ENCODE data around the gene SERPINB6.
A peak's percentile ranks its signal among the peaks of the same experiment; 100 is the strongest.
"Not testable (repeated sequence)": the region's sequence is repeated elsewhere in the genome, so short reads cannot be mapped to it uniquely, and the experiment has no call there.

The SERPINB6 gene

GRCh38 chr6:2953098-2953497, 18.3 kb downstream of the SERPINB6 start:
- no peak for DNase-seq

GRCh38 chr6:2952557-2953095, 18.7 kb downstream of the SERPINB6 start:
- peak; percentile 84 for DNase-seq

- no peak for DNase-seq
Observed at GRCh38 chr6:2951728-2952127, 19.6 kb downstream of the SERPINB6 start.

GRCh38 chr6:2950713-2951112, 20.7 kb downstream of the SERPINB6 start:
- no peak for DNase-seq

GRCh38 chr6:2949536-2950083, 21.8 kb downstream of the SERPINB6 start:
- no peak for DNase-seq

- no peak for DNase-seq
Observed at GRCh38 chr6:2949121-2949520, 22.2 kb downstream of the SERPINB6 start.

- no peak for DNase-seq
Observed at GRCh38 chr6:2948228-2949025, 22.9 kb downstream of the SERPINB6 start.

- no peak for DNase-seq
Observed at GRCh38 chr6:2947445-2947844, 23.9 kb downstream of the SERPINB6 start.

GRCh38 chr6:2945153-2945452, 26.3 kb downstream of the SERPINB6 start:
- no peak for DNase-seq

GRCh38 chr6:2944405-2945152, 26.8 kb downstream of the SERPINB6 start:
- DNase-seq: no peak

GRCh38 chr6:2943564-2943955, 27.8 kb downstream of the SERPINB6 start:
- no peak for DNase-seq

- DNase-seq: no peak
Observed at GRCh38 chr6:2942914-2943563, 28.3 kb downstream of the SERPINB6 start.

- DNase-seq: not testable (repeated sequence)
Observed at GRCh38 chr6:2942116-2942515, 29.3 kb downstream of the SERPINB6 start.

GRCh38 chr6:2940851-2941250, 30.5 kb downstream of the SERPINB6 start:
- DNase-seq: no peak

GRCh38 chr6:2940010-2940850, 31.1 kb downstream of the SERPINB6 start:
- no peak for DNase-seq

- no peak for DNase-seq
Observed at GRCh38 chr6:2939315-2940009, 31.9 kb downstream of the SERPINB6 start.

GRCh38 chr6:2938632-2939083, 32.7 kb downstream of the SERPINB6 start:
- no peak for DNase-seq

- no peak for DNase-seq
Observed at GRCh38 chr6:2938004-2938631, 33.2 kb downstream of the SERPINB6 start.

GRCh38 chr6:2937627-2938003, 33.8 kb downstream of the SERPINB6 start:
- no peak for DNase-seq

GRCh38 chr6:2935566-2936291, 35.6 kb downstream of the SERPINB6 start:
- no peak for DNase-seq

Data from right forelimb (tissue), 1 donor.